HG02943 (cell line): Measurements from ENCODE around the gene TLN1.

ENCODE experiments used
- ATAC-seq: cut with Tn5 transposase; IDR thresholded peaks from one replicate; pipeline ENCODE4 v1.9.1; 2021; ENCODE audit warnings: mild to moderate bottlenecking, low read depth, moderate library complexity; ENCODE audit not compliant: unreplicated experiment

The TLN1 gene

GRCh38 chr9:35754264-35754663, 22.3 kb upstream of the TLN1 start, which contains the start of gene MSMP:
MSMP (minus strand) TSS chr9:35754276; CDS start chr9:35754129, 147 bp downstream.
- no peak for ATAC-seq

- ATAC-seq, result no peak
Observed at GRCh38 chr9:35753466-35753865, 21.5 kb upstream of the TLN1 start.

- ATAC-seq, result no peak
Observed at GRCh38 chr9:35750256-35750531, 18.2 kb upstream of the TLN1 start.

- peak; percentile 36 for ATAC-seq
Observed at GRCh38 chr9:35749515-35750255, 17.7 kb upstream of the TLN1 start.

- peak; percentile 60 for ATAC-seq
Observed at GRCh38 chr9:35748858-35749514, 17.0 kb upstream of the TLN1 start, which contains the start of the genes GBA2 and RGP1. GBA2 (minus strand) TSS chr9:35749228; CDS start chr9:35748704, 524 bp downstream. RGP1 (plus strand) TSS chr9:35749287; CDS start chr9:35749756, 469 bp downstream.

- ATAC-seq, result no peak
Observed at GRCh38 chr9:35748242-35748857, 16.4 kb upstream of the TLN1 start.

GRCh38 chr9:35746583-35746982, 14.6 kb upstream of the TLN1 start:
- ATAC-seq, result no peak

GRCh38 chr9:35745569-35745968, 13.6 kb upstream of the TLN1 start:
- ATAC-seq, result no peak

GRCh38 chr9:35743880-35744518, 12.0 kb upstream of the TLN1 start:
- ATAC-seq, result no peak

GRCh38 chr9:35743452-35743851, 11.5 kb upstream of the TLN1 start:
- no peak for ATAC-seq

GRCh38 chr9:35741740-35742139, 9.7 kb upstream of the TLN1 start:
- no peak for ATAC-seq

GRCh38 chr9:35740243-35740642, 8.2 kb upstream of the TLN1 start:
- no peak for ATAC-seq

GRCh38 chr9:35738924-35739323, 6.9 kb upstream of the TLN1 start:
- no peak for ATAC-seq

GRCh38 chr9:35738186-35738585, 6.2 kb upstream of the TLN1 start:
- ATAC-seq, result no peak

GRCh38 chr9:35737143-35737542, 5.1 kb upstream of the TLN1 start:
- ATAC-seq, result no peak

GRCh38 chr9:35736201-35736633, 4.2 kb upstream of the TLN1 start:
- no peak for ATAC-seq

- no peak for ATAC-seq
Observed at GRCh38 chr9:35734096-35734495, 2.1 kb upstream of the TLN1 start.

GRCh38 chr9:35732800-35733541, 976 bp upstream of the TLN1 start:
- ATAC-seq, result no peak

- no peak for ATAC-seq
Observed at GRCh38 chr9:35731415-35732184, 395 bp downstream of the TLN1 start.

- ATAC-seq, result no peak
Observed at GRCh38 chr9:35730486-35730854, 1.5 kb downstream of the TLN1 start.
